HG02852 (cell line): Measurements from ENCODE around the gene BTBD8.
A peak's percentile ranks its signal among the peaks of the same experiment; 100 is the strongest.
"Not testable (repeated sequence)": the region's sequence is repeated elsewhere in the genome, so short reads cannot be mapped to it uniquely, and the experiment has no call there.

ENCODE experiments used
- ATAC-seq: cut with Tn5 transposase; IDR thresholded peaks from one replicate; pipeline ENCODE4 v1.9.1; 2021; ENCODE audit warnings: mild to moderate bottlenecking, moderate library complexity; ENCODE audit not compliant: unreplicated experiment

Gene BTBD8

GRCh38 chr1:92080128-92080985, at the start of gene BTBD8:
Gene BTBD8, plus strand, starts transcription at chr1:92080345. Its CDS starts 227 bp downstream, at chr1:92080572.
- peak; percentile 93 for ATAC-seq

GRCh38 chr1:92030656-92031107, 49.5 kb upstream of the BTBD8 start:
- no peak for ATAC-seq

GRCh38 chr1:92031281-92032110, 48.6 kb upstream of the BTBD8 start:
- no peak for ATAC-seq

DNA sequence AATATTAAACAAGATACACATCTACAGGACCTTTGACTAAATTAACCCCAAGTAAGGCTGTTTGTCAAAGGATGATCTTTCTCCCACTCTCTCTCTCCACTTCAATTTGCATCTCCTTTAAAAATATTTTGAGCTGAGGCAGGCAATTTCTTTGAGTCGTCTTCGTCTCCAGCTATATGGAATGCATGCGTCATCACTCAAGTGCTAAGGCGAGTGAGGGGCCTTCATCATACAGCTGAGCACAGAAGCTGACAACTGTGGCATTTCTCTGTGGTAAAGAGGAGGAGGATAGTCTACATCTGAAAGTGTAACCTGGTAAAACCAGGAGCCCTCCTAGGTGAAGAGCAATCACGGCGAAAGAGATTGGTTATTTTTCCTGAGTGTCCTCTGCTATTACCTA, 42.7 kb upstream of the BTBD8 start:
- ATAC-seq = no peak

- no peak for ATAC-seq
Measured at GRCh38 chr1:92038695-92039346, 41.3 kb upstream of the BTBD8 start.

DNA sequence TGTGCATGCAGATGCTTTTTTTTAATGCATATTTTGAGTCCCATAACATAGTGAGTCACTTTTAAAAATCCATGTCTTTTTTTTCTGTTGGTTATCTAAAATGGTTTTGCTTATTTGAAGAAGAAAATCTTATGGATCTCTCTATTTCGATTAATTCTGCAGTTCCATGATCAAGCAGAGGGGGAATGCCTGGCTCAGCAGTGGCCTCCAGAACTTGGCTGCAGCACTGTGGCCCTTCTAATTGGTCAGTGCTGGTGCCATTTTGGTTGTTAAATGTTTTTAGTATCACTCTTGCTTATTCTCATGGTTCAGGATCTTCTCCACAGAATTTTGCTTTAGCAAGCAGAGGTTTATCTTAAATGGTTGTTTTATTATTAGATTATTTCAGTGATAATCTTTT, 39.2 kb upstream of the BTBD8 start:
- ATAC-seq = no peak

DNA sequence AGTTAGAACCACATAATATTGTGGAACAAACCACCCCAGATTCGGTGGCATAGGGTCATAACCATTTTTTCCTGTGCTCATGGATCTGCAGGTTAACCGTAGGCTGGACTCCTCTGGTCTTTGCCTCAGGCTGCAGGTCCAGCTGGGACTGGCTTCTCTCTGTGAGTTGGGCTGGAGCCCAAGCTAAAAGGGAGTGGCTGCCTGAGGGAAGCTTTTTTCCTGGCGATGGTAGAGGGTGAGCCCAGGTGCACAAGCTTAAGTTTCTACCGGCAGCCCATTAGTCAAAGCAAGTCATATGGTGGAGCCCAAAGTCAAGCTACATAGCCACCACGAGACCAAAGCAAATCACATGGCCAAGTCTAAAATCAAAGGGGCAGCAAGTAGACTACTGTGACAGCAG, 36.5 kb upstream of the BTBD8 start:
- no peak for ATAC-seq

DNA sequence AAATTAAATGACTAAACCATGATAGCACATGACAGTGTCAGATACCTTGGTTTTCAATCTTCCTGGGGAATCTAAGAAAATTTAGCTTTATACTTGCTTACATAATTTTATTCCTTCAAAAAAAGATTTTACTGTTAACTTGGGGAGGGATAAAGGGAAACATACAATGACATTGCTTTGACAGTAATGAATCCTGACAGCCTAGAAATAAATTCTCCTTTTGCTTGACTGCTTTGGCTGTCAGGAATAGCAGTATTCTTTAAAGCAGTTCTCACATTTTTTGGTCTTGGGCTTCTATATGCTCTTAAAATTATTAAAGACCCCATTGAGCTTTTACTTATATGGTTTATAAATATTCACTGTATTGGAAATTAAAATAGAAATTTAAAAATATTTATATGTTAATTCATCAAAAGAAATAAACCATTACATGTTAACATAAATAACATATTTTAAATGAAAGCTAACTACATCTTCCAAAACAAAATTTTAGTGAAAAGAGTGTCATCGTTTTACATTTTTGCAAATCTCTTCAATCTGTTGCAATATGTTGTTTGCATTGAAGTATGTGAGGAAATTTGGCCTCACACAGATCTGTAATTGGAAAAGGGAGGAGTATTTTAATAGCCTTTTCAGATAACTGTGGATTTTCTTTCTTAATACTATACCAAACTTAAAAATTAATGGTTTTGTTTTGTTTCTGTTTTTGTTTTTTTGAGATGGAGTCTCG, 34.2 kb upstream of the BTBD8 start:
- ATAC-seq = no peak

- ATAC-seq = no peak
Measured at GRCh38 chr1:92051948-92052347, 28.2 kb upstream of the BTBD8 start.

- no peak for ATAC-seq
Measured at GRCh38 chr1:92065042-92065441, 15.1 kb upstream of the BTBD8 start.

DNA sequence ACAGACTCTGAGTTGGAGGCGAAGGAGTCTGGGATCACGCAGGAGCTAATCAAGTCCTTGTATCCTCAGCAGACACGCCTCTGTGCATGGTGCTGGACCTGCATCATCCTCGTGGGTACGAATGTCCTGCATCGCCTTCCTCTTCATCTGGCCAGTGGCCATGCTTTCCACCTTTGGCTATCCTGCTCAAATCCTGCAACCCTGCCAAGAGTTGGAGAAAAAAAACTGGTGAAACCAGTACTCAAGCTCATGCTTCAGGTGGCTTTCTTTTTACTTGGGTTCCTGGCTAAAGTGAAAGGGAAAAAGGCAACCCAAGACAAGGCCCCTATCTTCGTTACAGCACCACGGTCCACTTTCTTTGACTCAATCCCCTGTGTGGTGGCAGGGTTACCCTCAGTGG, 13.8 kb upstream of the BTBD8 start:
- no peak for ATAC-seq

DNA sequence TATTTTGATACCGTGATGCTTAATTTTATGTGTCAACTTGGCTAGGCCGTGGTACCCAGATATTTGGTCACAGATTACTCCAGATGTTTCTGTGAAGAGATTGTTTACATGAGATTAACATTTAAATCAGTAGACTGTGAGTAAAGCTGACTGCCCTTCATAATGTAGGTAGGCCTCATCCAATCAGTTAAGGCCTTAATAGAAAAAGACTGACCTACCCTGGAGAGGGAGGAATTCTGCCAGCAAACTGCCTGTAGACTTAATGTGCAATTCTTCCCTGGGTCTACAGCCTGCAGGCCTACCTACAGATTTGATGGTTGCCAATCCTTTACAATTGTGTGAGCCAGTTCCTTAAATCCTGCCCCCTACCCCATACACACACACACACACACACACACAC, 9.3 kb upstream of the BTBD8 start:
- no peak for ATAC-seq

DNA sequence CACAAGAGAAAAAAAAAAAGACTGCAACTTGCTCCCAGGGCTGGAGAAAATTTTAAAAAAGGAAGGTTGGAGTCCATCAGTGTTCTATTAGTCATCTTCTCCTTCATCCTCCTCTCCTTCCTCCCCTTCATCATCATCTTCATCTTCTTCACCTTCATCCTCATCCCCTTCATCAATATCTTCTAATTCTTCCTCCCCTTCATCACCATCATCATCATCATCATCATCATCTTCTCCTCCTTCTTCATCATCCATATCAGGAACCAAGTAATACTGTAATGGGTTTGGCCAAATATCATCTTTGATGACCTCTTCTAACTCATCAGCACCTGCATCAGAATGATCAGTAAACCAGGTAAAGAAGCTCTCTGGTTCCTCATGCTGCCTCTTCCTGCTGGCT, 5.7 kb upstream of the BTBD8 start:
- not testable (repeated sequence) for ATAC-seq

- ATAC-seq = no peak
Measured at GRCh38 chr1:92075311-92075710, 4.8 kb upstream of the BTBD8 start, which contains the start of gene SETSIP. Gene SETSIP, minus strand, starts transcription at chr1:92075411. Its CDS starts 0 bp downstream, at chr1:92075411.

GRCh38 chr1:92076363-92076762, 3.8 kb upstream of the BTBD8 start:
- no peak for ATAC-seq

GRCh38 chr1:92078077-92078476, 2.1 kb upstream of the BTBD8 start:
- ATAC-seq = not testable (repeated sequence)

DNA sequence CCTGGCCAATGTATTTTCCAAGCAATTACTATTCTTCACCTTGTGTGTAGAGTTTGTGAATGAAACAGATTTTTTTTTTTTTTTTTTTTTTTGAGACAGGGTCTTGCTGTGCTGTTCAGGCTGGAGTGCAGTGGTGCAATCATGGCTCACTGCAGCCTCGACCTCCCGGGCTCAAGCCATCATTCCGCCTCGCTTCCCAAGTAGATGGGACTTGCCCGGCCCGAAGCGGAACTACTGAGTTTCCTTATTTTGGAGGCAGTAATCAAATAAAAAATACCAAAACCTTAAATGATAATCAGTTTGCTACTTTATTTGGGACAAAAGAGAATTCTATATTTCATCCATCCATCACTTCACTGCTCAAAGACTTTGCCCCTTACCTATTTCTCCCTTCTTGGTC, 704 bp upstream of the BTBD8 start:
- no peak for ATAC-seq

DNA sequence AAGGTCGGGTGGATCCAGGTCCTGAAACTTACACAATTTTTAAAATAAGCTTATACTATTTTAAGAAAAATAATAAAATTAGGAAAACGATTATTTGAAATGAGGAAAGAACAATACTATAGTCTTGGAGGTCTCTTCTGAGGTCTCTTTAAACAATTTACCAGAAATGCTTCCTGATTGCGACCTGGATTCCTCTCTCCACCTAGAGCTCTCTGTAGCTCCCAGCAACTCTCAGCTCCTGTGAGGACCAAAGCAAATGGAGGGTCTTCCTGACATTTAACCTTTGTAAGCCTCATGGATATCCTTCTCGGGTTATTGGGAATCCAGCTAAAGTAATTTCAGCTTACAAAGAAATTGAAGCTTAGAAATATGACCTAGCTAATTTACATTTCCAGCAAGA, 886 bp downstream of the BTBD8 start:
- ATAC-seq = no peak

DNA sequence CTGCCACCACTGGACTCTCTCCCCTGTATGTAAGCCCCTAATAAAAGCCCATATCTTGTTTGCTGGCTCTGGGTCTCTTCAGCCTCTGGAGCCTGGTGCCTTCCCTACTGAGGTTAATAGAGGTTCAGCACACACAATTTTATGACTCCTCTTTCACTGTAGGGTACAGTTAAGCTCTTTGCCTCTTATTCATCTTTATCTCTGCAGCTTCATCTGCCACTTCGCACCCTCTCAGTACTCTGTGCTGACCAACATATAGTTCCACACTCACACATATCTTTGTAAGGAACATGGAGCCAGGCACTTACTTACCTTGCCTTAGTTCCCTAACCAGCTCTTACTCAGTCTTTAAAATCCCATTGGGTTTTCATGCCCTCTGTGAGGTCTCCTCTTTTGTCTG, 4.5 kb downstream of the BTBD8 start:
- ATAC-seq = no peak

GRCh38 chr1:92085727-92086126, 5.6 kb downstream of the BTBD8 start:
- ATAC-seq = no peak

DNA sequence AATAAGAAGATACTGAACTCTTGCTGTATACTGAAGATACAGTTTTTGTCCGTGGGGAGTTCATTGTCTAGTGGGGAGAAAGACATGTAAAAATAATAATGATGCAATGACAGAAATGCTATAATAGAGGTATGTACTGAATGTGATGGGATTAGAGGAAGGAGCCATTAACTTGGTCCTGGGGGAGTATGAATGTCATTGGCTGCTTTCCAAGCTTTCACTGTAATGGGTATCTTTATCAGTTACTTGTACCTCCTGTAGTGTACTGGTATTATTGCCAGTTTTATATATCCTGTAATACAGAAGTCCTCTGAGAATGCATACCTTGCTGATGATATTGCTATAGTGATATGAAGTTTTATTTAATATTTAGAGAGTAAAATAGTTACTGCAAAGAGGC, 7.4 kb downstream of the BTBD8 start:
- ATAC-seq = no peak
